Keratinocyte (primary cell): ENCODE measurements around the gene NSF. TPM values are rescaled to one million over a fixed set of nuclear protein-coding genes. Genes with fewer than 3 reads are reported as not detected.
A peak's percentile ranks its signal among the peaks of the same experiment; 100 is the strongest.

Source experiments
- DNase-seq: peaks from one replicate; pipeline ENCODE4 v3.0.0-alpha.2; 2011; ENCODE audit warnings: low read depth, missing footprints, low spot score
- FAIRE-seq: peaks from 2 replicates; lab custom pipeline; 2011; peaks lifted over from hg19 to GRCh38; lab: Jason Lieb, UNC
- H2AFZ ChIP-seq: 2 replicates; pipeline ENCODE4 v1.6.0; 2012; ENCODE audit warnings: low read length, control low read depth, inconsistent platforms; ENCODE audit not compliant: control insufficient read depth
- H3K27ac ChIP-seq: 2 replicates; pipeline ENCODE4 v1.5.1; 2011; ENCODE audit warnings: low read length; ENCODE audit not compliant: control insufficient read depth, insufficient read depth
- H3K27me3 ChIP-seq: 3 replicates; pipeline ENCODE4 v1.6.0; 2011; ENCODE audit warnings: low read length; ENCODE audit not compliant: control insufficient read depth, insufficient read depth; ENCODE audit errors: extremely low read depth
- H3K36me3 ChIP-seq, 2 experiments: 2 replicates in 1 of 2; 3 replicates in 1 of 2; pipeline ENCODE4 v1.5.1; 2011; ENCODE audit warnings: low read length in 2 of 2, mild to moderate bottlenecking in 1 of 2; ENCODE audit not compliant: control insufficient read depth in 2 of 2, insufficient read depth in 2 of 2; ENCODE audit errors: extremely low read depth in 1 of 2
- H3K4me1 ChIP-seq: 3 replicates; pipeline ENCODE4 v1.5.1; 2011; ENCODE audit warnings: low read length; ENCODE audit not compliant: control insufficient read depth, insufficient read depth; ENCODE audit errors: extremely low read depth
- H3K4me2 ChIP-seq: 3 replicates; pipeline ENCODE4 v1.6.0; 2011; ENCODE audit warnings: low read depth, low read length; ENCODE audit not compliant: control insufficient read depth, insufficient read depth; ENCODE audit errors: extremely low read depth
- H3K4me3 ChIP-seq, 3 experiments: fragments of 200-600 bp in 1 of 3; sonication (generic) in 1 of 3; 2 replicates in 2 of 3; 3 replicates in 1 of 3; pipeline ENCODE4 v1.5.1; 2011 to 2016; ENCODE audit warnings: low read length in 3 of 3, mild to moderate bottlenecking in 3 of 3, control low read depth in 2 of 3, inconsistent platforms in 1 of 3, low read depth in 1 of 3, mixed read lengths in 1 of 3, mixed run types in 1 of 3, moderate library complexity in 1 of 3; ENCODE audit not compliant: control insufficient read depth in 2 of 3, insufficient read depth in 2 of 3; ENCODE audit errors: extremely low read depth in 1 of 3
- H3K79me2 ChIP-seq: 2 replicates; pipeline ENCODE4 v1.6.0; 2012; ENCODE audit warnings: low read length; ENCODE audit not compliant: control insufficient read depth, insufficient read depth
- H3K9ac ChIP-seq: 3 replicates; pipeline ENCODE4 v1.6.0; 2011; ENCODE audit warnings: low read length; ENCODE audit not compliant: control insufficient read depth, insufficient read depth; ENCODE audit errors: extremely low read depth
- H3K9me1 ChIP-seq: 3 replicates; pipeline ENCODE4 v1.6.0; 2011; ENCODE audit warnings: low read length; ENCODE audit not compliant: control insufficient read depth, insufficient read depth; ENCODE audit errors: extremely low read depth
- H3K9me3 ChIP-seq: 2 replicates; pipeline ENCODE4 v1.5.1; 2012; ENCODE audit warnings: low read depth, low read length; ENCODE audit not compliant: control insufficient read depth
- H4K20me1 ChIP-seq: 3 replicates; pipeline ENCODE4 v1.6.0; 2011; ENCODE audit warnings: low read length; ENCODE audit not compliant: control insufficient read depth, insufficient read depth; ENCODE audit errors: extremely low read depth
- CTCF ChIP-seq, 3 experiments: IDR thresholded peaks in 1 of 3; conservative IDR thresholded peaks in 1 of 3; optimal IDR thresholded peaks in 1 of 3; 2 replicates in 2 of 3; 3 replicates in 1 of 3; pipeline versions ENCODE3 to v1.5.1; 2011; ENCODE audit warnings: low read length in 3 of 3, mild to moderate bottlenecking in 3 of 3, moderate library complexity in 2 of 3, control low read depth in 1 of 3, inconsistent platforms in 1 of 3; ENCODE audit not compliant: insufficient read depth in 2 of 3; ENCODE audit errors: extremely low read depth in 1 of 3
- EZH2 ChIP-seq: IDR thresholded peaks from one replicate; pipeline ENCODE4 v1.6.1; 2012; ENCODE audit warnings: inconsistent platforms, mild to moderate bottlenecking, low read length, moderate library complexity
- dilution Hi-C: fragments of 300-500 bp; cut with MboI; formaldehyde crosslinking; loops from one replicate; pipeline ENCODE4 v1.7.0; 2020; ENCODE audit warnings: low sequenced_read_pairs; ENCODE audit not compliant: extremely low pct_ligation_motif_present
- polyA plus RNA-seq, 5 experiments: library from polyadenylated mRNA; depleted of rRNA in 3 of 5; stranded (reverse) in 3 of 5; stranded (forward) in 1 of 5; unstranded in 1 of 5; fragments of >200 nt; gene quantifications; 1 replicate in 1 of 5; 2 replicates in 3 of 5; 3 replicates in 1 of 5; pipeline versions ENCODE4 v1.2.1 to v1.2.3, GENCODE V29; 2011 to 2012; ENCODE audit warnings: missing spikeins in 2 of 5, low read depth in 1 of 5, low replicate concordance in 1 of 5

NSF gene
- polyA plus RNA-seq, 1 donor (not counting 4 experiments of a cell fraction or from before 2014, with no cell fraction given) = 32.3 TPM

GRCh38 chr17:46730026-46730425, 139.6 kb downstream of the NSF start:
- Histone ChIP-seq H3K27ac (peak overlapping the region; percentile 70), H3K27me3 (no peaks in the 10 kb centered on the region), H3K9ac (no peak overlapping the region), H3K4me1 (peaks cover 86% of the 10 kb centered on the region), H3K79me2 (no peaks in the 10 kb centered on the region), H3K9me1 (peaks cover 3% of the 10 kb centered on the region), H3K4me2 (peak overlapping the region; percentile 59), H3K4me3 (no peak overlapping the region), H3K9me3 (no peaks in the 10 kb centered on the region), H4K20me1 (no peaks in the 10 kb centered on the region), H3K36me3 (peaks cover 0 to 7% of the 10 kb centered on the region in 2 experiments), H2AFZ (no peak overlapping the region)
- FAIRE-seq = no peak
- no peak for DNase-seq
- no peak for TF ChIP-seq CTCF (optimal IDR thresholded peaks at IDR 0.05 in 1 of 3, IDR thresholded peaks at IDR 0.05 in 1 of 3, conservative IDR thresholded peaks at IDR 0.05 in 1 of 3; ENCODE audit: extremely low read depth in 1 of 3, insufficient read depth in 2 of 3, low read length in 3 of 3)
- TF ChIP-seq EZH2 = no peak
- dilution Hi-C loops = no loop called here

DNA sequence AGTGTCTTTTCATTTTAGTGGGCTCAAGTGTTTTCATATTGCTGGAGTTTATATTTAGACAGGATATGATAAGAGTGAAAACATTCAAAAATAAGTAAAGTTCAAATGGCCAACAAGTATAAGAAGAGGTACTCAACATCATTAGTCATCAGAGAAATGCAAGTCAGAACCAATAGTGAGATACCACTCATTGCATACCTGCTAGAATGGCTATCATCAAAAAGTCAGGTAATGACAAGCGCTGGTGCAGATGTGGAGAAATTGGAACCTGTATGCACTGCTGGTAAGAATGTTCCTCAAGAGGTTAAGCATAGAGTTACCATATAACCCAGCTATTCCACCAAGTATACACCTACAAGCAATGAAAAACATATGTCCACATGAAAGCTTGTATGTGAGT, 140.2 kb downstream of the NSF start:
- TF ChIP-seq EZH2 (no peak), CTCF (optimal IDR thresholded peaks at IDR 0.05 in 1 of 3, IDR thresholded peaks at IDR 0.05 in 1 of 3, conservative IDR thresholded peaks at IDR 0.05 in 1 of 3; ENCODE audit: extremely low read depth in 1 of 3, insufficient read depth in 2 of 3, low read length in 3 of 3) (no peak)
- Histone ChIP-seq H2AFZ (no peak overlapping the region), H3K9me1 (peaks cover 3% of the 10 kb centered on the region), H3K4me1 (peaks cover 86% of the 10 kb centered on the region), H4K20me1 (no peaks in the 10 kb centered on the region), H3K9ac (no peak overlapping the region), H3K27ac (peak overlapping the region; percentile 70), H3K79me2 (no peaks in the 10 kb centered on the region), H3K9me3 (no peaks in the 10 kb centered on the region), H3K36me3 (peaks cover 0 to 7% of the 10 kb centered on the region in 2 experiments), H3K4me3 (no peak overlapping the region), H3K27me3 (no peaks in the 10 kb centered on the region), H3K4me2 (peak overlapping the region; percentile 59)
- dilution Hi-C loops = no loop called here
- peak; percentile 99 for FAIRE-seq
- no peak for DNase-seq
